VCaP (cell line): Measurements from ENCODE around the gene ZNF32.

Source experiments
- H3K27ac ChIP-seq: fragments of 450-650 bp; 2 replicates; pipeline ENCODE4 v1.5.1; 2017
- CTCF ChIP-seq: fragments of 450-650 bp; conservative IDR thresholded peaks from 2 replicates; pipeline ENCODE4 v1.5.1; 2017; ENCODE audit warnings: mild to moderate bottlenecking, moderate library complexity

ZNF32 gene

GRCh38 chr10:43671659-43672531, 23.2 kb upstream of the ZNF32 start:
- peak; percentile 78 for TF ChIP-seq CTCF
- H3K27ac ChIP-seq = no peak overlapping the region

- no peak overlapping the region for H3K27ac ChIP-seq
- TF ChIP-seq CTCF = no peak
These were observed 20.7 kb upstream of the ZNF32 start for GRCh38 chr10:43669386-43669785.

GRCh38 chr10:43667761-43668386, 19.2 kb upstream of the ZNF32 start:
- no peak for TF ChIP-seq CTCF
- no peak overlapping the region for H3K27ac ChIP-seq

- H3K27ac ChIP-seq = no peak overlapping the region
- no peak for TF ChIP-seq CTCF
These were observed 18.6 kb upstream of the ZNF32 start for GRCh38 chr10:43667317-43667731.

GRCh38 chr10:43666552-43666951, 17.9 kb upstream of the ZNF32 start:
- H3K27ac ChIP-seq = no peak overlapping the region
- TF ChIP-seq CTCF = no peak

GRCh38 chr10:43665054-43665453, 16.4 kb upstream of the ZNF32 start:
- H3K27ac ChIP-seq = no peak overlapping the region
- no peak for TF ChIP-seq CTCF

GRCh38 chr10:43658227-43658626, 9.5 kb upstream of the ZNF32 start:
- TF ChIP-seq CTCF = no peak
- H3K27ac ChIP-seq = no peak overlapping the region
